Measurements from ENCODE around the gene IBSP.

- TF ChIP-seq CTCF (conservative IDR thresholded peaks at IDR 0.05; ENCODE audit: low read length) (no peak), EZH2phosphoT487 (IDR thresholded peaks at IDR 0.05; ENCODE audit: borderline replicate concordance) (no peak)
These were observed 5.5 kb downstream of the IBSP start for GRCh38 chr4:87804871-87805270.
